Bone marrow (tissue), 2 donors: ENCODE data around the gene LRRC4C.

Experiments
- DNase-seq, 2 donors: peaks; one replicate each; lab custom pipeline; 2025; lab: John Stamatoyannopoulos, UW

LRRC4C gene

GRCh38 chr11:41250408-41250935, 209.0 kb downstream of the LRRC4C start:
- DNase-seq: no peak

DNA sequence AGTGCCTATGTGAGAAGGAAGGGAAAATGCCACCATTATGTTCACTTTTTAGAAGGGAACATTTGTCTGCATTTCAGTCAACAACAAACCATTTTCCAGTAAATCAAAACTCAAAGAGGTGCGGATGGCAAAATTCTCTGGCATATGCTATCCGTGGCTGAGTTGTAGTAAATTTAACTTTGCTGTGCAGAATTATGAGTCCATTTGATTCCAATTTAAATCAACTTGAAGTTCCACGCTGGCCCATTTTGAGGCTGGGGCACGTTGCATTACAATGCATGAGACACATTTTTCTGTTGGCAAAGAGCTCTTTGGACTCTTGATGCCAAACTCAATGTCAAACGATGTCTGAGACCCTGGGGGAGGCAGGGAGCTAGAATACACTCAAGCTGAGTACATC, 211.8 kb downstream of the LRRC4C start:
- no peak for DNase-seq

GRCh38 chr11:41246399-41246745, 213.1 kb downstream of the LRRC4C start:
- DNase-seq: no peak

- no peak for DNase-seq
Measured at GRCh38 chr11:41245704-41246398, 213.6 kb downstream of the LRRC4C start.

DNA sequence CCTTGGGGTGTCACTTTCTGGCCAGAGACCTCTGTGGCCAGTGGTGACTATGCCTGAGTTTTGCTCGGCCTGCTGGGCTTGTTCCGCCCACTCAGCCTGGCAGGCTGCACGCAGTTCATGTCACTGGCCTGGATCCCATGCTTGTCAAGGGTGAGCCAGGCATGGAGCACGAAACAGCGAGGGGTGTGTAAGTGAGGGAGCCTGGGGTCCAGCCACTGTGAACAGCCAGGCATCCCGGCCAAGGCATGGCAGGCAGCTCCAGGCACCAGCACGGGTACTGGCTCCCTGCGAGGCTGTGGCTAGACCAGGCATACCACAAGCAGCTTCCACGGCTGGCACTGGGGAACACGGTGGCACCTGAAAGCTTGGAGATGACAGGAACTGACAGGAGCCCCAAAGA, 214.3 kb downstream of the LRRC4C start:
- no peak for DNase-seq

GRCh38 chr11:41237382-41237781, 222.1 kb downstream of the LRRC4C start:
- DNase-seq: no peak

GRCh38 chr11:41235668-41236067, 223.8 kb downstream of the LRRC4C start:
- no peak for DNase-seq

- DNase-seq: no peak
Measured at GRCh38 chr11:41225856-41226633, 233.4 kb downstream of the LRRC4C start.

GRCh38 chr11:41222236-41222635, 237.2 kb downstream of the LRRC4C start:
- no peak for DNase-seq

DNA sequence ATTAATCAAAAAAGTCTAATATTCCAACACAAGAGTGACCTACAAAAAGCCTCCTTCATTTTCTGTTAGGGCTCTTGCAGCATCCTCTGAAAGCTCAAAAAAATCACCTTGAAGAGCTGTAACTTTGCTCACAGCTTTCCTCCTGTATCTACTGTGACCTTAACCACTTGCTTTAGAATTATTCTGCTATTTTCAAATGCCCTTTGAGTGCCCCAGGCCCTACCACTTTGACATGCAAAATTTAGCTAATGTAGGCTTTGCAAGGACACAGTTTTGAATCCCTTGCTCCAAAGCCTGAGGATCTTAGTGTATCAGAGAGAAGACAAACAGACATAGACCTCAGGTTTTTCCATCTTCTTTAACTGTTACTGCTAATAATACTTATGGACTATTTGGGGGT, 253.1 kb downstream of the LRRC4C start:
- DNase-seq: no peak

- DNase-seq: no peak
Measured at GRCh38 chr11:41201156-41201555, 258.3 kb downstream of the LRRC4C start.

- DNase-seq: no peak
Measured at GRCh38 chr11:41190437-41191082, 268.9 kb downstream of the LRRC4C start.

DNA sequence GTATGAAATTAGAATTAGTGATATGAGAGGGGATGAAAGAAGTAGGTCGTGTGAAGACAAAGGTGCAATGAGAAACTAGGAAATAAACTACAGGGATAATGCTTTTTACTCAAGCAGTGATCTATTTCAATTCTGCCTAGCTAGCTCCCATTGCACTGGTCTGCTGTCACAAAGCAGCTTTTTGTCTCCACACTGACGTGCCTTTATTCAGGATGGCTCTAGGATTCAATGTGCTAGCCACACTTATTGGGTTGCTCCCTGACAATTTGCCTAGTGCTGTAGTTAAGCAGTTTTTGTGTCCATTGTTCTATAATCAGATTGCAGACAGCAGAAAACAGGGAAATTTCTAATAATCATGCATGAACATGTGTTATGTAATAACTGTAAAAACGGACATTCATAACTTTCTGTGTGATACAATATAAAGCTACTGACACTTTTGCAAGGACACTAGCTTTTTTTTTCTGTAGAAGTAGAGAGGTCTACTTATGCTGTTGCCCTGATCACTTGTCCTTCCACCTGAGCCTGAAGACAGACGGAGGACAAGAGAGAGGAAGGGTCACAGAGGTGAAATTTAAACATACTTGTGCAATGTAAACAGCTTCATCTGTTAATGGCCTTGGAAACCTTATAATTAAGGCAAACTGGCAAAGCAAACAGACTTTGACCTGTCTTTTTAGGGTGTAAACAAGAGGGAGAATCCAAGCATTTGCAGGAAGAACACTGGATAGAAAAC, 269.6 kb downstream of the LRRC4C start:
- no peak for DNase-seq

- DNase-seq: no peak
Measured at GRCh38 chr11:41177791-41178190, 281.7 kb downstream of the LRRC4C start.

DNA sequence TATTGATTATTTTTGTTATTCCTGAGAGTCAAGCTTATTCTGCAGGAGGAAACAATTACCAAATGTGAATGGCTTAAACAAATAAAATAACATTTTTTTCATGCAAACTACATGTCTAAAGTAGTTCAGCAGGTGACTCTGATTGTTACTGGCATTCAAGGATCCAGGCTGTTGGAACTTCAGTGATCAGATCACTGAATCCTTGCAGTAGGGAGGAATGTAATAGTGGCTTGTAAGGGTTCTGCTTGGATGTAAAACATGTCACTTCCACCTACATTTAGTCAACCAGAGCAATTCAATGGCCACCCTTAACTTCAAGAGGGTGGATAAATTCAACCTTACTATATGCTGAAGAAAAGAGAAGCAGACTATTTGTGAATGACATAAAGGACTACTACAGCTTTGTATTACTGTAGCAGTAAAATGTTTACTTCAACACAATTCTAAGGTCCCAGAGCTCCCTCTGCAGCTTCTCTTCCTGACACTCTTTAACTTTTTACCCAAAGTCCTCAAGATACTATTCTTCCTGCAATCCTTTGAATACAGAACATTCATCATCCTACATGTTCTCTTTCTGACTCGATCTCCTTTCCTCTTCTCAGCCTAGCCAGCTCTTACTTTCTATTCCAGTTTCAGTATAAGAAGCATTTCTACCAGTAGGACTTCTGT, 284.0 kb downstream of the LRRC4C start:
- no peak for DNase-seq

DNA sequence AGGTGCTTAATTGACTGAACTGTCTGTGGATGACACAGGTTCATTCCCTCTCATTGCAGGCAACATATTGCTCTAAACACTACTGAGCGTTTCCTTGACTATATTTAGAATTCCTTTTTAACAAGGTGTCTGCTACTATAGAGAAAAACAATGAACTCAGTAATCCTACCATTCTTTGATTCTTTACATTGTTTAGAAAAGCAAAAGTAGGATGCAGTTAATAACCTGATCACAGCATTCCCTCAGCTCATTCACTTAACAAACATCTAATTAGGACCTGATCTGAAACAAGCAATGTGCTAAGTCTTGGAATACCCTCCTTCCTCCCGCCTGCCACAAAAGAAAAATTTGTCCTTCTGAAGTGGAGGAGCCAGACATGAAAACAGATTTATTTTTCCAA, 313.1 kb downstream of the LRRC4C start:
- DNase-seq: no peak

GRCh38 chr11:41145420-41145819, 314.0 kb downstream of the LRRC4C start:
- DNase-seq: no peak

GRCh38 chr11:41134971-41135370, 324.5 kb downstream of the LRRC4C start:
- no peak for DNase-seq

DNA sequence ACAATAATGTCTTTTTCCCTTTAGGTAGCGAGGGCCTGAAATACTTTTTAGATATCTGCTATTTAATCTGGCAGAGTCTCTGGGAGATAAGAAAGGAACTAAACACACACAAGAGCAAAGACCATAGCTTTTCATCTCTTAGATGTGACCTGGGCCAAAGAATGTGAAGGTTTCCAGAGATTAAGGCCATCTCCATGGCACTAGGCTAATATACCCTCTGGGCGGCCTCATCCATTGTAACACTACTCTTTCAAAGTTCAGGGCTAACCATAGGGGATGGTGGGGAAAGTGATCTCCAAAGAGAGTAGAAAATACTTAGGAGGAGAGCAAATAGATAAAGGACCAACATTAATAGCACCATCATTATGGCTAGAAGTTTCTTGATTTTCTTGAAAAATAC, 326.4 kb downstream of the LRRC4C start:
- no peak for DNase-seq

DNA sequence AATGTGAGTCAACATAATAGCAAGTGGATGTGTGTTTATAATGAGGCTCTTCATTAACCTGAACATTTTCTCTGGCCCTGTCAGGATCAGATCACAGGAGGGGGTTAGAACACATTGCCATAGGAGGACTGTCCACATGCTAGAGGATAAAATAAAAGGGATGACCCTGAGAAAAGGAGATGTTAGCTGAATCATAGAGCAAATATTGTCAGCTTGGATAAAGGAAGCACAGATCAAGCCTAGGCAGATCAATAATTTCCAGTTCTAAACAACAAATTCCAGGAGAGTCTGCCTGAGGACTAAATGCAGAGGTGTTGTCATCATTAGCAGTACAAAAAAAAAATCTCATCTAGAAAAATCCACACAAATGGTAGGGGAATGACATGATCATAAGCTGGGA, 337.9 kb downstream of the LRRC4C start:
- no peak for DNase-seq

DNA sequence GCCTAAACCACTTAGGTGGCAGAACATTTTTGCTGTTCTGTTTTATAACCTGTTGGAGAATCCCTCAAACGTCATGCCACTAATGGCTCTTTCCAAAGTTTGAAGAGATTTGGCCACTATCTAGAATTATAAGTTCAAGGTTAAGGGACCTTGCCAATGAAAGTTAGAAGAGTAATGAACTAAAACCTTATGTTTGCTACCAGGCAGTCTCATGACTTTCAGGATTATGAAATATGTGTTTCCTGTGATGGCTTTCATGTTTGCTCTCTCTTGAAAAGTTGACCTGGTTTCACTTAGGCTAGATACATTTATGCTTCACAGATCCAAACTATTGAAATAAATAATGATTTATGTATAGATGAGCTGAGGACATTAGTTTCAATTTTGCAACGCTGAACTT, 340.0 kb downstream of the LRRC4C start:
- no peak for DNase-seq

DNA sequence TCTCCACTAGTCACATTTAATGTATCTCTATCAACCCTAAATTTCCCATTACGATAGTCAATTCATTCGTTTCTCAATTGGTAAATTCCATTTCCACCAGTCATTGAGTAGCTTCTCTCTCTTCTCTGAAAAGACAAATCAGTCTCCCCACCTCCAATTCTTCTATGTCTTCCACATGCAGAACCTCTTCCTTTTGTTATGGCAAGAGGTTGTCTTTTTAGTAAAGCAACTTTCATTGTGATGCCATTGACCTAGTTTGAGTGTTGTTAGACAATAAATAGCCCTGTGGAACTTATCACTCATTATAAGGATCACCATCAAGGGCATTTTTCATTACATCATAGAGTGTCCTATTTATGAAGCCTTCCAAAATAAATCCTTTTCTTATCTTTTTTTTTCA, 340.9 kb downstream of the LRRC4C start:
- no peak for DNase-seq
